BLaER1 treated with 17β-estradiol and CSF1 and Interleukin-3, amounts not matched to agents 10 nM and 100 nM (cell line): ENCODE measurements around the gene JAK1.
"Not testable (repeated sequence)": the region's sequence is repeated elsewhere in the genome, so short reads cannot be mapped to it uniquely, and the experiment has no call there.

Experiments used
- H3K27ac ChIP-seq, 11 experiments: shearing (Covaris generic); formaldehyde crosslinking; 2 replicates each; pipeline ENCODE4 v1.8.1; 2022
- H3K27me3 ChIP-seq, 11 experiments: shearing (Covaris generic); formaldehyde crosslinking; 2 replicates each; pipeline ENCODE4 v1.8.1; 2022
- H3K36me3 ChIP-seq, 11 experiments: shearing (Covaris generic); formaldehyde crosslinking; 2 replicates each; pipeline ENCODE4 v1.8.1; 2022
- H3K4me1 ChIP-seq, 10 experiments: shearing (Covaris generic); formaldehyde crosslinking; 2 replicates each; pipeline ENCODE4 v1.8.1; 2022
- H3K4me2 ChIP-seq, 11 experiments: shearing (Covaris generic); formaldehyde crosslinking; 2 replicates each; pipeline ENCODE4 v1.8.1; 2022
- H3K4me3 ChIP-seq, 10 experiments: shearing (Covaris generic); formaldehyde crosslinking; 2 replicates each; pipeline ENCODE4 v1.8.1; 2022
- H3K9ac ChIP-seq, 11 experiments: shearing (Covaris generic); formaldehyde crosslinking; 2 replicates each; pipeline ENCODE4 v1.8.1; 2022
- H3K9me3 ChIP-seq, 11 experiments: shearing (Covaris generic); formaldehyde crosslinking; replicated peaks in 1 of 11; 2 replicates each; pipeline ENCODE4 v1.8.1; 2022
- H4K20me1 ChIP-seq, 11 experiments: shearing (Covaris generic); formaldehyde crosslinking; 2 replicates each; pipeline ENCODE4 v1.8.1; 2022
- Cebpa-rat ChIP-seq, 11 experiments: shearing (Covaris generic); IDR thresholded peaks; 2 replicates each; pipeline ENCODE4 v1.8.1; 2022

The JAK1 gene

GRCh38 chr1:64938991-64939390, 27.4 kb downstream of the JAK1 start:
- H3K36me3 ChIP-seq = peaks cover 0 to 23% (median 5%) of the 10 kb centered on the region in 11 experiments; a peak in 7 of 22 replicates
- H3K4me1 ChIP-seq = peaks cover 38 to 62% (median 49%) of the 10 kb centered on the region in 10 experiments
- peaks cover 0 to 99% (median 41%) of the 10 kb centered on the region in 11 experiments; a peak in 14 of 22 replicates for H4K20me1 ChIP-seq
- H3K9me3 ChIP-seq = peaks cover 0 to 37% (median 20%) of the 10 kb centered on the region in 11 experiments; a peak in 13 of 22 replicates
- TF ChIP-seq Cebpa-rat (IDR thresholded peaks at IDR 0.05) = no peak
- no peak overlapping the region for H3K4me3 ChIP-seq
- no peak overlapping the region for H3K27ac ChIP-seq
- no peaks in the 10 kb centered on the region for H3K27me3 ChIP-seq
- H3K9ac ChIP-seq = no peak overlapping the region
- 0 out of 22 replicates have a peak overlapping the region, but pooled peaks of 1 of the 11 experiments have one; percentile 20 for H3K4me2 ChIP-seq

- Histone ChIP-seq H3K4me2 (peak overlapping the region in 7 of 11 experiments; percentile 5 to 88 (median 18); a peak in 8 of 22 replicates), H3K36me3 (peaks cover 0 to 23% (median 5%) of the 10 kb centered on the region in 11 experiments; a peak in 7 of 22 replicates), H3K9ac (no peak overlapping the region), H3K4me1 (peaks cover 44 to 72% (median 55%) of the 10 kb centered on the region in 10 experiments), H4K20me1 (peaks cover 12 to 100% (median 46%) of the 10 kb centered on the region in 11 experiments; a peak in 18 of 22 replicates), H3K27ac (no peak overlapping the region), H3K27me3 (no peaks in the 10 kb centered on the region), H3K9me3 (peaks cover 0 to 36% (median 20%) of the 10 kb centered on the region in 11 experiments; a peak in 13 of 22 replicates), H3K4me3 (no peak overlapping the region)
- TF ChIP-seq Cebpa-rat (IDR thresholded peaks at IDR 0.05) = no peak
Measured at GRCh38 chr1:64936956-64937355, 29.4 kb downstream of the JAK1 start.

GRCh38 chr1:64935551-64936155, 30.7 kb downstream of the JAK1 start:
- Histone ChIP-seq H3K4me2 (peak overlapping the region; percentile 67 to 95 (median 85); a peak in 20 of 22 replicates), H3K27me3 (no peaks in the 10 kb centered on the region), H3K9ac (no peak overlapping the region), H3K27ac (peak overlapping the region in 6 of 11 experiments; percentile 71 to 83 (median 78); a peak in 6 of 22 replicates), H3K4me3 (no peak overlapping the region), H3K9me3 (peaks cover 0 to 34% (median 20%) of the 10 kb centered on the region in 11 experiments; a peak in 17 of 22 replicates), H3K36me3 (peaks cover 0 to 19% (median 8%) of the 10 kb centered on the region in 11 experiments; a peak in 11 of 22 replicates), H4K20me1 (peaks cover 12 to 97% (median 43%) of the 10 kb centered on the region in 11 experiments; a peak in 18 of 22 replicates), H3K4me1 (peaks cover 38 to 66% (median 50%) of the 10 kb centered on the region in 10 experiments)
- TF ChIP-seq Cebpa-rat (IDR thresholded peaks at IDR 0.05) = no peak

GRCh38 chr1:64934878-64935275, 31.5 kb downstream of the JAK1 start:
- Histone ChIP-seq H3K9ac (peak overlapping the region in 9 of 11 experiments; percentile 57 to 73 (median 62); a peak in 12 of 22 replicates), H4K20me1 (peaks cover 12 to 94% (median 43%) of the 10 kb centered on the region in 11 experiments; a peak in 18 of 22 replicates), H3K9me3 (peaks cover 0 to 33% (median 22%) of the 10 kb centered on the region in 11 experiments; a peak in 17 of 22 replicates), H3K27me3 (no peaks in the 10 kb centered on the region), H3K4me1 (peaks cover 38 to 58% (median 49%) of the 10 kb centered on the region in 10 experiments), H3K27ac (peak overlapping the region in 9 of 11 experiments; percentile 68 to 83 (median 78); a peak in 18 of 22 replicates), H3K36me3 (peaks cover 0 to 15% (median 7%) of the 10 kb centered on the region in 11 experiments; a peak in 10 of 22 replicates), H3K4me2 (peak overlapping the region; percentile 67 to 95 (median 85)), H3K4me3 (peak overlapping the region in 3 of 10 experiments; percentile 26 to 50 (median 29); a peak in 1 of 20 replicates)
- TF ChIP-seq Cebpa-rat (IDR thresholded peaks at IDR 0.05) = no peak

GRCh38 chr1:64934115-64934877, 32.1 kb downstream of the JAK1 start:
- Histone ChIP-seq H3K27me3 (no peaks in the 10 kb centered on the region), H3K9ac (peak overlapping the region; percentile 53 to 73 (median 62); a peak in 21 of 22 replicates), H3K36me3 (peaks cover 0 to 15% (median 7%) of the 10 kb centered on the region in 11 experiments; a peak in 10 of 22 replicates), H3K4me1 (peaks cover 38 to 55% (median 49%) of the 10 kb centered on the region in 10 experiments), H3K4me2 (peak overlapping the region; percentile 67 to 95 (median 85)), H3K27ac (peak overlapping the region; percentile 18 to 83 (median 75); a peak in 21 of 22 replicates), H3K9me3 (peaks cover 0 to 33% (median 22%) of the 10 kb centered on the region in 11 experiments; a peak in 17 of 22 replicates), H3K4me3 (peak overlapping the region in 7 of 10 experiments; percentile 0 to 50 (median 26); a peak in 9 of 20 replicates), H4K20me1 (peaks cover 17 to 94% (median 47%) of the 10 kb centered on the region in 11 experiments; a peak in 20 of 22 replicates)
- TF ChIP-seq Cebpa-rat (IDR thresholded peaks at IDR 0.05) = peak in 7 of 11 experiments; percentile 37 to 73 (median 52); a peak in 11 of 22 replicates

GRCh38 chr1:64933296-64934070, 32.9 kb downstream of the JAK1 start:
- Histone ChIP-seq H3K4me1 (peaks cover 39 to 59% (median 56%) of the 10 kb centered on the region in 10 experiments), H4K20me1 (peaks cover 23 to 94% (median 48%) of the 10 kb centered on the region in 11 experiments; a peak in 21 of 22 replicates), H3K27me3 (no peaks in the 10 kb centered on the region), H3K4me2 (peak overlapping the region; percentile 67 to 95 (median 85)), H3K36me3 (peaks cover 0 to 15% (median 6%) of the 10 kb centered on the region in 11 experiments; a peak in 10 of 22 replicates), H3K9ac (peak overlapping the region; percentile 53 to 73 (median 62); a peak in 21 of 22 replicates), H3K4me3 (peak overlapping the region in 7 of 10 experiments; percentile 0 to 50 (median 26); a peak in 9 of 20 replicates), H3K9me3 (peaks cover 0 to 26% (median 13%) of the 10 kb centered on the region in 11 experiments; a peak in 16 of 22 replicates), H3K27ac (peak overlapping the region; percentile 18 to 83 (median 75); a peak in 21 of 22 replicates)
- TF ChIP-seq Cebpa-rat (IDR thresholded peaks at IDR 0.05) = peak in 9 of 11 experiments; percentile 47 to 83 (median 56); a peak in 12 of 22 replicates

GRCh38 chr1:64932962-64933295, 33.4 kb downstream of the JAK1 start:
- H3K9me3 ChIP-seq = peaks cover 0 to 20% (median 11%) of the 10 kb centered on the region in 11 experiments; a peak in 16 of 22 replicates
- H3K36me3 ChIP-seq = peaks cover 0 to 15% (median 6%) of the 10 kb centered on the region in 11 experiments; a peak in 10 of 22 replicates
- H3K4me3 ChIP-seq = no peak overlapping the region; a peak in 2 of 20 replicates
- no peaks in the 10 kb centered on the region for H3K27me3 ChIP-seq
- no peak for TF ChIP-seq Cebpa-rat (IDR thresholded peaks at IDR 0.05)
- peaks cover 29 to 94% (median 53%) of the 10 kb centered on the region in 11 experiments; a peak in 21 of 22 replicates for H4K20me1 ChIP-seq
- peak overlapping the region; percentile 67 to 95 (median 85) for H3K4me2 ChIP-seq
- peaks cover 44 to 65% (median 60%) of the 10 kb centered on the region in 10 experiments for H3K4me1 ChIP-seq
- H3K27ac ChIP-seq = peak overlapping the region in 10 of 11 experiments; percentile 63 to 83 (median 76); a peak in 20 of 22 replicates
- peak overlapping the region in 8 of 11 experiments; percentile 57 to 73 (median 63); a peak in 12 of 22 replicates for H3K9ac ChIP-seq

GRCh38 chr1:64930640-64931039, 35.7 kb downstream of the JAK1 start:
- not testable (repeated sequence) for H3K4me3 ChIP-seq, H3K27ac ChIP-seq, H3K4me2 ChIP-seq, H3K9ac ChIP-seq, H3K27me3 ChIP-seq
- Histone ChIP-seq H3K9me3 (peaks cover 0 to 14% (median 5%) of the 10 kb centered on the region in 11 experiments; a peak in 13 of 22 replicates), H3K36me3 (peaks cover 0 to 24% (median 14%) of the 10 kb centered on the region in 11 experiments; a peak in 16 of 22 replicates), H3K4me1 (peaks cover 36 to 51% (median 47%) of the 10 kb centered on the region in 10 experiments), H4K20me1 (peaks cover 47 to 94% (median 75%) of the 10 kb centered on the region in 11 experiments)
